CMK (cell line): ENCODE results near the gene MGMT.

Experiments
- DNase-seq: peaks from one replicate; pipeline ENCODE4 v3.0.0-alpha.2; 2010; ENCODE audit warnings: low read depth

MGMT gene

GRCh38 chr10:129544205-129545202 lies 77.5 kb downstream of the MGMT start:
- DNase-seq = no peak

GRCh38 chr10:129545261-129545660 lies 78.2 kb downstream of the MGMT start:
- no peak for DNase-seq

GRCh38 chr10:129546106-129546505 lies 79.1 kb downstream of the MGMT start:
- DNase-seq = no peak

- DNase-seq = no peak
Observed at GRCh38 chr10:129547608-129548007, 80.6 kb downstream of the MGMT start.

GRCh38 chr10:129548600-129548999 lies 81.6 kb downstream of the MGMT start:
- no peak for DNase-seq

- no peak for DNase-seq
Observed at GRCh38 chr10:129550076-129550475, 83.0 kb downstream of the MGMT start.

- DNase-seq = no peak
Observed at GRCh38 chr10:129550658-129551057, 83.6 kb downstream of the MGMT start.

- no peak for DNase-seq
Observed at GRCh38 chr10:129552119-129552518, 85.1 kb downstream of the MGMT start.

- DNase-seq = no peak
Observed at GRCh38 chr10:129553928-129554327, 86.9 kb downstream of the MGMT start.

GRCh38 chr10:129556316-129556715 lies 89.3 kb downstream of the MGMT start:
- no peak for DNase-seq

GRCh38 chr10:129560361-129560760 lies 93.3 kb downstream of the MGMT start:
- no peak for DNase-seq

- no peak for DNase-seq
Observed at GRCh38 chr10:129562487-129562886, 95.4 kb downstream of the MGMT start.

- DNase-seq = no peak
Observed at GRCh38 chr10:129564923-129565322, 97.9 kb downstream of the MGMT start.

- no peak for DNase-seq
Observed at GRCh38 chr10:129568583-129569344, 101.7 kb downstream of the MGMT start.

GRCh38 chr10:129570185-129570584 lies 103.1 kb downstream of the MGMT start:
- DNase-seq = no peak

GRCh38 chr10:129579228-129579627 lies 112.2 kb downstream of the MGMT start:
- no peak for DNase-seq

GRCh38 chr10:129580010-129580409 lies 113.0 kb downstream of the MGMT start:
- no peak for DNase-seq

- no peak for DNase-seq
Observed at GRCh38 chr10:129580901-129581300, 113.9 kb downstream of the MGMT start.

GRCh38 chr10:129581827-129582411 lies 114.9 kb downstream of the MGMT start:
- DNase-seq = no peak

GRCh38 chr10:129583831-129584230 lies 116.8 kb downstream of the MGMT start:
- DNase-seq = no peak

- no peak for DNase-seq
Observed at GRCh38 chr10:129586898-129587443, 119.9 kb downstream of the MGMT start.

GRCh38 chr10:129589546-129589945 lies 122.5 kb downstream of the MGMT start:
- DNase-seq = no peak
